NOMO-1 treated with DMSO at 0.1 percent for 48 hours (cell line): Measurements from ENCODE around the gene FASN.
"Not testable (repeated sequence)": the region's sequence is repeated elsewhere in the genome, so short reads cannot be mapped to it uniquely, and the experiment has no call there.

Source experiments
- DNase-seq: peaks from one replicate; lab custom pipeline; 2025; ENCODE audit not compliant: unreplicated experiment; lab: John Stamatoyannopoulos, UW

Gene FASN

DNA sequence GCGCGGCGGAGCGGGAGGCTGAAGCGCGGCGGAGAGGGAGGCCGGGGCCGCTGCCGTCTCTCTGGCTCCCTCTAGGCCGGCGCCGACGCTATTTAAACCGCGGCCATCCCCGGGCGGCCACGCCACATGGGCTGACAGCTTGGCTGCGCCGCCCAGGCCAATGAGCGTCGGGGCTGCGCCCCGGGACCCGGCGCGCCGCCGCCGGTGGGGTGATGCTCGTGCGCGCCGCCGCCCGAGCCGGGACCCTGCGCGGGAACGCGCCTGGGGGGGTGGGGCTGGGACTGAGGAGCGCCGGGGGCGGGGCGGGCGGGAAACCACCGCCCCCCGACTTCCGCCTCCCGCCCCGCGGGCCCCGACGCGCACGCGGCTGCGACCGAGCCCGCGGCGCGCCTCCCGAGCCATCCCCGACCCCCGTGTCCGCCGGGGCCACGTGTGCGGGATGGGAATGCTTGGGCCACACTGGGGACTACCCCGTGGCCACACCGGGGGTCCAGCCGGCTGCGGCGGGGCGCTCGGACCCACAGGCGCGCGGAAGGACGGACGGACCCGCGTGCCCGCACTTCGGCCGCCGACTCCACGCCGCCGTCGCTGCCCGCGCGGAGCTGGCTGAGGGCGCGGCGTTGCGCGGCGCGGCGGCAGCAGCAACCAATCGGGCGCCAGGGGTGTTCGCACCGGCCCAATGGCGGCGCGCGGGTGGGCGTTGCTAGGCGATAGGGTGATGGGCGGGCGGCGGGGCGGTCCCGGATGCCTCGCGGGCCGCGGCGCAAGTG, at the start of gene FASN:
TSS of gene FASN (minus strand) at position 68 of the 770 bp plus-strand sequence. CDS start 1,791 bp downstream, outside the sequence.
- peak; percentile 89 for DNase-seq

DNA sequence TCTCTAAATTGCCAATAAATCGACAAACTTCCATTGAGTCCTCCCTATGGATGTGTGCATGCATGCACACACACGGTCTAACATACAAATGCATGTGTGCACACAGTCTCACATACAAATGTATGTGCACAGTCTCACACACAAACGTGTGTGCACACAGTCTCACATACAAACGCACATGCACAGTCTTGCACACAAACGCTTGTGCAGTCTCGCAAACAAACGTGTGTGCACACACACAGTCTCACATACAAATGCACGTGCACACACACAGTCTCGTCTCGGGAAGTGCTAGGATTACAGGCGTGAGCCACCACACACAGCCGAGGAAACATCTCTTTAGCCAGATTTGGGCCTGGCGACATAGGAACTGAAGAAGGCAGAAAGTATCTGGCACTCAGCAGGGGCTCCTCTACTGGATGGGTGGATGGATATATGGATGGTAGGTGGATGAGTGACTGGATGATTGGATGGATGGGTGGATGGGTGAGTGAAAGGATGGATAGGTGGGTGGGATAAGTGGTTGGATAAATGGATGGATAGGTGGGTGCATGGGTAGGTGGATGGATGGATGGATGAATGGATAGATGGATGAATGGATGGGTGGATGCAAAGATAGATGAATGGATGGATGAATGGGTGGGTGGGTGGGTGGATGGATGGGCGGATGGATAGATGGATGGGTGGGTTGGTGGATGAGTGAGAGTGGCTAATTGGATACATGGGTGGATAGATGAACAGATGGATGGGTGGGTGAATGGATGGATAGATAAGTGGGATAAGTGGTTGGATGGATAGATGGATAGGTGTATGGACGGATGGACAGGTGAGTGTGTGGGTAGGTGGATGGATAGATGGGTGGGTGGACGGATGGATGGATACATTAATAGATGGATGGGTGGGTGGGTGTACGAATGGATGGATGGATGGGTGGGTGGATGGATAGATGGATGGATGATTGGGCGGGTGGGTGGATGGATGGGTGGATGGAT, 48.9 kb upstream of the FASN start:
- no peak for DNase-seq

DNA sequence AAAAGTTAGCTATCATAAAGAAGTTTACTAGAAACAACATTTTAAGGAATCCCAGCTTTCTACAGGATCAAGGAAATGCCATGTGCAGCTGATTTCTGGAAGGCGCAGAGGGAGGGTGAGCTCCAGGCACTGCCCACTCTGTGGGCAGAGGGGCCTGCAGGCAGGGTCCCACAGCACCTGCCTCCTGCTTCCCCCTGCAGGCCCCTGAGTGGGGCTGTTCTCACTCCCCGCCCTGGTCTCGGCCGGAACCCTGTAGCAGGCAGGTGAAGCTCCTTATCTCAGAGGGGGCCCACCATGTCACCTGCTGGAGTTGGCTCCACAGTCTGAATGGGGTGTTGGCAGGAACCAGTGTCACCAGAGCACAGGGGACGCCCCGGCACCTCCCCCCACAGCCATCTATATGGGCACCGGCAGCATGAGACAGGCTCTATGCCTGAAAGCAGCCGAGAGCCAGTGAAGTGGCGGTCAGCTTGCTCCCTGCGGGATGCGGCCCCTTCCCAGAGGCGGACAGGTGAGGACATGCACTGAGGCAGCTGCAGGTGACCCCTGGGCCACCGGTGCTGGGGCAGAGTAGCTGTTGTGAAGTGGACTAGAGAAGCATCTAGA, 47.6 kb upstream of the FASN start:
- no peak for DNase-seq

DNA sequence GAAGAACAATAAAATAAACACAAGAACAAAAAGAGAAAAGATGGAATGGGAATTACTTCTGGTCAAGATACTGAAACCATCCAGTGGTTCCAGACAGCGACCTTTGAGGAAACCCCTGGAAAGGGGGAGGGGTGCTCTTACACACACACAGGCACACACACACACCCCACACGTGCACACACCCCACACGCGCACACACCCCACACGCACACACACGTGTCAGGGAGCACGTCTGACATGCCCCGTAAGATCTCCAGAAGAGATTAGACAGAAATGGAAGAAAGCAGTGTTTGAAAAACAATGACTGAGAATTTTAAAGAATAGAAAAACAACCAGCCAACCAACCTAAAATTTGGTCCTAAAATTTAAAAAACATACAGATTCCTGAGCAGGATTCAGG, 45.3 kb upstream of the FASN start:
- no peak for DNase-seq

DNA sequence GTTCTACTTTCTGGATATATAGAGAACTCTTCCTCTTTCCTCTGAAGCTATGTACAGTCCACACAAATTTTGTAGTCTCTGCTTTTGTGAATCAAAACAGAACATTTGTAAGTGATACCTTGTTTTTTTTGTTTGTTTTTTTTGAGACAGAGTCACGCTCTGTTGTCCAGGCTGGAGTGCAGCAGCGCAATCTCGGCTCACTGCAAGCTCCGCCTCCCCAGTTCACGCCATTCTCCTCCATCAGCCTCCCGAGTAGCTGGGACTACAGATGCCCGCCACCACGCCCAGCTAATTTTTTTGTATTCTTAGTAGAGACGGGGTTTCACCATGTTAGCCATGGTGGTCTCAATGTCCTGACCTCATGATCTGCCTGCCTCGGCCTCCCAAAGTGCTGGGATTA, 41.9 kb upstream of the FASN start:
- DNase-seq = not testable (repeated sequence)

DNA sequence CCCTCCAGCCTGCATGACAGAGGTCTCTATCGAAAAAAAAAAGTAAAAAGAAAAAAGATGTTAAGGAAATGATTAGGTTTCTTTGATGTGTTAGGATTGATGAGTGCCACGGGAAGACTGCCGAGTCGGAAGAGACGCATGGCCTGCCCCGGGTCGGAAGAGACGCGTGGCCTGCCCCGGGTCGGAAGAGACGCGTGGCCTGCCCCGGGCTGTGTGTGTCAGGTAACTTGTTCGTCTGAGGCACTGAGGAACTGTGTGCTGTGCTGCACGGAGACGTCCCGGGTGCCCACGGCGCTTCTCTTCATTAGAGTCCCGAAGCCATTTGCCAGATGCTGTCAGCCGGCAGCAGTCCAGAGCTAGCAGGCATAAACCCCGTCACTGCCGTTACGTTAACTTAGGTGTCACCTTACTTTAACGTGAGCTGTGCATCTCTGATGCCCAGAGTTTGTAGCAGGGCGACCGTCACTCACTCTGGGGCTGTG, 40.5 kb upstream of the FASN start:
- no peak for DNase-seq

DNA sequence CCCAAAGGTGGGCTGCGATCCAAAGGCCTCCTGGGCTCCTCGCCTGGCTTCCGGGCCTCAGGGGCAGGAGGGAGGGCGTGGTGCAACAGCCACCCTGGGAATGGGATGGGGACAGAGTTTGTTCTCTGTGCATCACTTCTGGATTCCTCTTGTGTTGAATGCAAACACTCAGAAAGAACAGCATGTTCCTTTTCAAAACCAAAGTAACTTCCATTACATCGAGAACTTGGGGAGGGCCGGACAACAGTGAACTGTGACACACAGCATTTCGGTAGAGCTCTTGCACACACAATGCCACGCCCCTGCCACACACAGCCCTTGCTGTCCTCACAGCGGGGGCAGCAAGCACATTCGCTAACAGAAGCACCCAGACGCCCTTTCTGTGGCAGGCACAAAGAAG, 36.1 kb upstream of the FASN start:
- no peak for DNase-seq

DNA sequence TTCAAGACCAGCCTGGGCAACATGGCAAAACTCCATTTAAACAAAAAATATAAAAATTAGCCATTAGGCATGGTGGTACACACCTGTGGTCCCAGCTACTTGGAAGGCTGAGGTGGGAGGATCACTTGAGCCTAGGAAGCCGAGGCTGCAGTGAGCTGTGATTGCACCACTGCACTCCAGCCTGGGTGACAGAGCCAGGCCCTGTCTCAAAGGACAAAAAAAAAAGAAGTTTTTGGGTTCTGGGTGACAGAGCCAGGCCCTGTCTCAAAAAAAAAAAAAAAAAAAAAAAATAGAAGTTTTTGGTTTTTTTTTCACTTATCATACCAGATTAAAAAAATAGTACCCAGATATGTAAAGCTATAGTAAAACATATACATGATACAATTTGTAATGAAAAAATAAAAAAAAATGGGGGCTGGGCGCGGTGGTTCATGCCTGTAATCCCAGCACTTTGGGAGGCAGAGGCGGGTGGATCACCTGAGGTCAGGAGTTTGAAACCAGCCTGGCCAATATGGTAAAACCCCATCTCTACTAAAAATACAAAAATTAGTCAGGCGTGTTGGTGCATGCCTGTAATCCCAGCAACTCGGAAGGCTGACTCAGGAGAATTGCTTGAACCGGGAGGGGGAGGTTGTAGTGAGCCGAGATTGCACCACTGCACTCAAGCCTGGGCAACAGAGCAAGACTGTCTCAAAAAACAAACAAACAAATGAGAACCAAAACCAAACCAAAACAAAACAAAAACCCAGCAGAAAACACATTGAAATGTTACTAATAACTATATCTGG, 35.3 kb upstream of the FASN start:
- peak; percentile 44 for DNase-seq

DNA sequence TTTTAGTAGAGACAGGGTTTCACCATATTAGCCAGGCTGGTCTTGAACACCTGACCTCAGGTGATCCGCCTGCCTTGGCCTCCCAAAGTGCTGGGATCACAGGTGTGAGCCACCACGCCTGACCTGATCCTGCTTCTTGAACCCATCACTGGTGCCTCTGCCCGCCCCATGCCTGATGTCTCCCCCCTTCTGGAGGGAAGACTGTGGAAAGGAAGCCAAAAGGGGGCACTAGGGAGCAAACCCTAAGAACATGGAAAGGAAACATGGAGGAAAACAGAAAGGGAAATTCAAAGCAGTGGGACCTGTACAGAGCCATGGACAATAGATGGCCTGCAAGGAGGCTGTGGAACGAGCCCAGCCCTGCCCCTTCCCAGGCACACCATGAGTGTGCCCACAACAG, 31.1 kb upstream of the FASN start:
- DNase-seq = no peak

DNA sequence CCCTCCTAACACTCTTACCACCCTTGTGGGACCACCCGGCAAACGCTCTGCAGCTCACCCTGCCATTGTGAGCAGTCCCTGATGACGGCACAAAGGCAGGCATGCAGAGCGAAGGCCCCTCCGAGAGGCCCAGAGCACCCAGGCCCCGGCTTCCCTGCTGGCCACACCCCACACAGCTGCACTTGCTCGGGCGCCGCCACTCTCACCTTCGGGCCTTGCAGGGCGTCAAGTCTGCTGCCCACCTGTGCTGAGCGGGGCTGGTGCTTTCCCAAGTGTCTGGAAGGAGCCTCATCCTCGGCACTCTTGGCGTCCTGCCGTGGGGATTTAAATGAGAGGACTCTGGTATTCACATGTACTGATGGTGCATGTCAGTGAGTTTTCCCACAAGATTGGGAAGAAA, 30.3 kb upstream of the FASN start:
- DNase-seq = no peak

DNA sequence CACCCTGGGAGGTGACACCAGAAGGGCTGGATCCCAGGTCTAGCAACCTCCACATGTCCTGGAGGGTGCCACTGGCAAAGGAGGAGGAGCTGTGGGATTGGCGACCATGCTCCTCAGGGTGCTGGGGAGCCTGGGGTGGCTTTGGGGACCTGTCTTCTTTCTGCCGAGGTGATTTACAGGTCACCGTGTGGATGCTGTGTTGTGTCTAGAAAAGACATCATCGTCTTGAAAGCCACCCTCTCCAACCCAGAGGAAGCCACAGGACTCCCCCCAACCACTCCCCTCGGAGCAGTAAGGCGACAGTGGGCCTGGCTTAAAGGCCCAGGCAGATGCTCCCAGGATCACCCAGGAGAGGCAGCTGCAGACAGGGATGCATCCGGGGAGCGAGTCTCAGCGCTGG, 29.7 kb upstream of the FASN start:
- DNase-seq = no peak

DNA sequence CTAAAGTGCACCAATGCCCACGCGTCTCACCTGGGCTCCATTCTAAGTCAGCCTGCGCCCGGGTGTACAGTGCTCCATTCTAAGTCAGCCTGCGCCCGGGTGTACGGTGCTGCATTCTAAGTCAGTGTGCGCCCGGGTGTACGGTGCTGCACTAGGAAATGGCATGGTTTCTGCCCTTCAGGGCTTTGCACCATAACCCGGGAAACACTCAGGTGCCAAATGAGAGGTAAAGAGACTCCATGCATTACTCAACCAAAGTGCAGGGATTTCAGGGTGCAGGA, 29.2 kb upstream of the FASN start:
- DNase-seq = no peak

DNA sequence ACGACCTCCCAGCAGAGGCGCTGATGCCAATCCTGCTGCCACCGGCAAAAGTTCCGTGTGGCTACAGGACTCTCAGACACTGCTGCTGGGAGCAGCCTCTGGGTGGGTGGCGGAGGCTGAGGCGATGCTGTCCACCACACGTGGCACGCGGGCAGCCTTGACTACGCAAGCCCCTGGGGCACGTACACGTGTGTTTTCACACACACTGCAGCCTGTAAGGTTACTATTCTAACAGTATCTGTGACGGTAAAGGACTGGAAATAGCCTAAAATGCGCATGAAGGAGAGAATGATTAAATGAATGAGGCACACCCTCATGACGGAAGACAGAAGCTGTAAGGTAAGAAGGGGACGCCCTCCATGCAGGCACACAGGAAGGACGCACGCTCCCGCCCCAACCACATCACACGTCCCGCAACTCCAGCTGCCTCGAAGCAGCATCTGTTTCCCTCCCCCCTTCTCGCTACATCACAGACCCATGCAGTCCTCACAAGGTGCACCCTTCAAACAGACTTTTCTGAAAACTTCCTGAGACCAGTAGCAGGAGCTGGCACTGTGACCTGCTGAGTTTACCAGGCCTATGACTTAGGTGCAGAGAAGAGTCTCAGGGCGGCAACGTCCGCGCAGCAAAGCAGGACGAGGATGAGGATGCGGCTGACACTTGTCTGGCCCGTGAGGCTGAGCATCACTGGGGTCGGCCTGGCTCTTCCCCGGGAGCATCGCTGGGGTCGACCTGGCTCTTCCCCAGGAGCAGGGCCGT, 28.7 kb upstream of the FASN start:
- no peak for DNase-seq

DNA sequence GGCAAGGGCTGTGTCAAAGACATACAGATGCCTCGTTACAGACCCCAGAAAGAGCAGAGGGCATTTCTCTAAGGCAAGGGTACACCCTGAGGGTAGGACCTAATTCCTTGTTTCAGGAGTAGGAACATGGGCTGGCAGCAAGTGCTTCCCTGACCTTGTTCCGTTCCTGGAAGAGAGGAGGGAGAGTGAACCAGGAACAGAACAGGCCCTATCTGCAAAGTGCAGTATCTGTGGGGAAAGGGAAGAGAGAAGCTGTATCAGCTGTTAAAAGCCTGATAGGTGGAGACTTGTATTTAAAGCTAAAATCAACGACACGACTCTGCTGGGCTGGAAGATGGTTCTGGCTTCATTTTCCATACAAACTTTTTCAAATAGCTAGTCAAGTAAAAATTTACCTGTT, 26.1 kb upstream of the FASN start:
- no peak for DNase-seq

DNA sequence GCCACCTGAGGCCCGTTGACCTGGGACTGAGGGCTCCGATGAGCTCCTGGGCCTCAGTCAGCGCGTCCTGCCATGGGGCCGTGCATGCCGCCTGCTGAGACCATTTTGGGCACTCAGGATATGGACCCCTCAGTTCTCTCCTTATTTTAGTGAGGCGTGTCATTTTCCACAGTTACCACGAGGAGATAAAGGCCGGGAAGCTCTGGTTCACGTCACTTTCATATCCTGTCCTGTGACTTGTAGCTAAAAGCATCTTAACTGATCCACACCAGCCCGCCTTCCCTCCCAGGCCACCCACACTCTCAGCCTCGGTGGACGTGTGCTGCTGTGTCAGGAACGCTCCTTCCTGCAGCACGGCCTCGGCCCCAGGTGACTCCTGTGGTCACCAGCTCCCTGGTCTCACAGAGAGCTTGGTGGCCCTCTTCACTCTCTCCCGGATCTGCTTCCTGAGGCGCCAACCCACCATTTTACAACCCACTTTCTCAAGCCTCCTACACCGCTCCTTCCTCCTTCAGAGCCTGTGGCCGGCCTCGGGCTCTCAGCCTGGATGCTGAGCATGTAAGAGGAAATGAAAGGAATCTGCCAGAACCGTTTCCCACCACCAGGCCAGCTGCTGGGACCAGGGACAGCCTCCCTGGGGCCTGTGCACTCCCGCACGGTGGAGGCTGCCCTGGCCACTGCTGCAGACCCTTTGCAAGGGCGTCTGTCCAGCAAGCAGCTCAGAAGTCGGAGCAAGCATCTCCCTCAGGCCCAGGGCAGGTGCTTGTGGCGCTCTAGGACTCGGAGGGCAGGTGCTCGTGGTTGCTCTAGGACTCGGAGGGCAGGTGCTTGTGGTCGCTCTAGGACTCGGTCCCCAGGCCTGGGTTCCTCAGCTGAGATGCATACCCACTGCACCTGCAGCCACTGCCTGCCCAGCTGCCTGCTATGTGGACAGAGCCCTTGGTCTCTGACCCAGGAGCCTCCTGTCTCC, 23.9 kb upstream of the FASN start:
- no peak for DNase-seq

DNA sequence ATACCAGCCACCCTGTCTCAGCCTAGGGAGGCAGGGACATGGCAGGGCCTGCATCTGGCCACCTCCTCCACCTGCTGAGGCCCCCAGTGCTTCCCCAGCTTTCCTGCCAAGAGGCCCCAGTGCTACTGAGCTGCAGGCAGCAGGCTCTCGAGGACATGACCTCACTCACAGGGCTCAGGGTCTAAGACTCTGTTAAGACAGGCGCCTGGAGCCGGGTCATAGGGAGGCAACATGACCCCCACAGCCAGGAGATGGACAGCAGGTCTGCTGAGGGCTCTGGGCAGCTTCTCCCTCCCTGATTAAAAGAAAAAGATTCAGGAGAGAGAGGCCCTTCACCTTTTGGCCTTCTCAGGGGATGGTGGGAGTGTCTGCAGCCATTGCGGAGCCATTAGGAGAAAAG, 23.2 kb upstream of the FASN start:
- no peak for DNase-seq

DNA sequence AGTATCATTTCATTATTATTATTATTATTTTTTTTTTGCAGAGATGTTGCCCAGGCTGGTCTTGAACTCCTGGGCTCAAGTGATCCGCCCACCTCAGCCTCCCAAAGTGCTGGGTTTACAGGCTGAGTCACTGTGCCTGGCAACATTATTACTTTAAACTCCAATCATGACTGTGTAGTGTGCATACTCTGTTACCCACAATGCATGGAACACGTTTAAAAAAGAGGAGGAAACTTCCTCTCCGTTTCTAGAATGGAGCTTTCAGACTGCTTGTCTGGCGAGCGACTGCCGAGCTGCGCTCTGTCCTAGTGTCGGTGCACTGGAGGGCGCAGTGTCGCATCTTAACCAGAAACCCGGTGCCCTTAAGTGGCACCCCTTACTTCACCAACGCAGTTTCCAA, 22.1 kb upstream of the FASN start:
- no peak for DNase-seq

DNA sequence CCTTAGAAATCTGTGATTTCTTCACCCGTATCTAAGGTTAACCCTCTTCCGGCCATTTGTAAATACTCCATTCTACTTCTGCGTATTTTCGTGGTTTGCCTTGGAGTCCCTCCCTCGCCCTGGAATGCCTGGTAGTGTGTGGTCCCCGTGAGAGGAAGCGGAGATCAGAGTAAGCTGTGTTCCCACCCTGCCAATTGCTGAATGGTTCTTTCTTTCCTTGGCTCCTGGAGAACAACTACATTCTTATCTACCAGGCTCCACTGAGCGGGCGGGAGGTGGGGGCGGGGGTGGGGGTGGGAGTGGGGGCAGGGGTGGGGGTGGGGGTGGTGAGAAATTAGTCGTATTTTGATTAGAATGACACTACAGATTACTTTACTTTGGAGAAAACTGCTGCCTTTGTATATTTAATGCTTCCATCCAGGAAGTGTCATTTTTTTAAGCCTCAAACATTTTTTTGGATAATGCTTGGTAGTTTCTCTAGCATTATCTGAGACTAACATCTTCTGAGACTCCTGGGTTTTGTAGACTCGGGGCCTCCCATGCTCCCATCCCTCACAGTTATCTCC, 20.9 kb upstream of the FASN start:
- DNase-seq = no peak
